ENCODE data around the gene MYO15A.

The MYO15A gene

DNA sequence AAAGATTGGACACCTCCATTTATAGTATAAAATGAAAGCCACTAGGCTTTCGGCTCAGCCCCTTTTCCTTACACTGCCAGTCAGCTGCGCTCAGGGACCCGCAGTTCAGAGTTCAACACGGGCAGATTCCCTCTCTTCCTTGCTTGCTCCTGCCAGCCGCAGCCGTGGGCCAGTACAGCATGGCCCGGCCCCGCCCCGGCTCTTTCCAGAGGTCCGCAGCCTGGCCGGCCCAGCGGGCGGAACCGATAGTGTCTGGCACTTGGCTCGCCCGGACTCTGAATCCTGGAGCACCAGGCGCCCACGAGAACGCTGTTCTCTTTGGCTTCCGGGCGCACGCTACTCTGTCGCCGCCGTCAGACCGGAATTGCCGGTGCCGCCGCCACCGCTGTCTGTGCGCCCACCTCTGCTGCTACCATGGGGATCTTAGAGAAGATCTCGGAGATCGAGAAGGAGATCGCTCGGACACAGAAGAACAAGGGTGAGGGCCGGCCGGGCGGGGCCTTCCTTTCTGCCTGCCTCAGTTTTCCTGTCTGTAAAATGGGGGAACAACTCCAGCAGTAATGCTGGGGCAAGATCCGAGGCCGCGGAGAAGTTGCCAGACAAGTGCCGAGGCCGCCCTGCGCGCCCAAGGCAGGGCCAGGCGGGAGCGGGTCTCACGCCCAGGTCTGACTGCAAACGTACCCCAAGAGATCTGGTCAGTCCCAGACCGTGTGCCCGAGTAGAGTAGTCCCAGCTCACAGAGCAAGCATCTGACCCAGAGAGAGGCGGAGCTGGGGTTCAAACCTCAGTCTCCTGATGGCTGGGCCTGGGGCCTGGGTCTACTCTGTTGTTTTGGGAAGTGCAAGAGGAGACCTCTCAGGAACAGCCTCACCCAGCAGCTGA lies 20.7 kb upstream of the MYO15A start, which contains the start of gene DRG2:
DRG2 (plus strand) TSS at position 339 of the 882 bp plus-strand sequence; CDS start at position 415, 76 bp downstream.
- peaks cover 7% of the 10 kb centered on the region for H3K4me1 ChIP-seq (ENCODE audit: control insufficient read depth, insufficient read depth, low read length)
- H3K4me3 ChIP-seq (ENCODE audit: low read length), result peak within 1 kb of the TSS; percentile 90
- peak within 1 kb of the TSS; percentile 65 for H3K27ac ChIP-seq (ENCODE audit: low read depth, low read length)
- H3K36me3 ChIP-seq (ENCODE audit: control insufficient read depth, insufficient read depth, low read length), result no peaks in the 10 kb centered on the region
- H3K27me3 ChIP-seq (ENCODE audit: control insufficient read depth, insufficient read depth, low read length), result no peaks in the 10 kb centered on the region
- H3K9ac ChIP-seq (ENCODE audit: low read length), result peak within 1 kb of the TSS; percentile 39

DNA sequence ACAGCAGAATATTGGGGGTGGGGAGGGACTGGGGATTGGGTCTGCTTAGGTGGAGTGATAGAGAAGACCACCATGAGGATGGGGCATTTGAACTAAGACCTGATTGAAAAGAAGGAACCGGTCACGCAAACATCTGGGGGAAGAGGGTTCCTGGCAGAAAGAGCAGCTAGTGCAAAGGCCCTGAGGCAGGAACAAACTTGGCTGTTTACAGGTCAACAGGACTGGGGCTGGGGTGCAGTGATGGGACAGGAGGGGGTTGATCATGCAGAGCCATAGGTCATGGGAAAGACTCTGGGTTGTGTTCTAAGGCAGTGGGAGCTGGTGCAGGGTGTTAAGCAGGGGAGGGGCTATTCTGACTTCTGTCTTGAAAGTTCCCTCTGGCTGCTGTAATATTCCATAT lies 18.9 kb upstream of the MYO15A start:
- H3K36me3 ChIP-seq (ENCODE audit: control insufficient read depth, insufficient read depth, low read length), result peaks cover 4% of the 10 kb centered on the region
- no peak overlapping the region for H3K27ac ChIP-seq (ENCODE audit: low read depth, low read length)
- H3K4me1 ChIP-seq (ENCODE audit: control insufficient read depth, insufficient read depth, low read length), result peaks cover 7% of the 10 kb centered on the region
- no peak overlapping the region for H3K4me3 ChIP-seq (ENCODE audit: low read length)
- no peaks in the 10 kb centered on the region for H3K27me3 ChIP-seq (ENCODE audit: control insufficient read depth, insufficient read depth, low read length)
- no peak overlapping the region for H3K9ac ChIP-seq (ENCODE audit: low read length)

DNA sequence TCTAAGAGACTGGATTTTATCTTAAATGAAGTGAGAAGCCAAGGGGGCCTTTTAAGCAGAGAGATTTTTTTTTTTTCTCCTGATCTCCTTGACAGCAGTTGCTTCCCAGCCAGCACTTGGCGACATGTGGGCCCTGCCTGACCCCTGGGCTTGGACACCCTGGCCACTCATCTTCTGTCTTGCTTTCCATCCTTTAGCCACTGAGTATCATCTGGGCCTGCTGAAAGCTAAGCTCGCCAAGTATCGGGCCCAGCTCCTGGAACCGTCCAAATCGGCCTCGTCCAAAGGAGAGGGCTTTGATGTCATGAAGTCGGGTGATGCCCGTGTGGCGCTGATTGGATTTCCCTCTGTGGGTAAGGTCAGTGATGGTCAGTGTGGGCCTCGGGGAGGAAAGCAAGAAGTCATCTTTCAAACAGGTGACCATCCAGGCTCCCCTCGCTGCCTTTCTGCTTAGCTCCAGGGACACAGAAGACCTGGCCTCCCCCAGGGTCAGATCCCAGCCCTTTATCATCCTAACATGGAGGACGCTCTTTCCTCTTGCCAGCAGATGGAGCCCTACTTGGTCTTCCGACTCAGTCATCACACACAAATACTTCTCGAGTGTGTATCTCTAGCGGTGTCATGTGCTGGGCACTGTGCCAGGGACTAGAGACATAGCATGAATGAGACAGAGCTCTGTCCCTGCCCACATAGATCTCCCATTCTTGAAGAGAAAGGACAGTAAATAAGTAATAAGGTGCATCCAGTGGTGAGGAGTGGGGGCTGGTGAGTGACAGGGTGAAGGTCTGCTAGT lies 14.7 kb upstream of the MYO15A start:
- Histone ChIP-seq H3K27me3 (ENCODE audit: control insufficient read depth, insufficient read depth, low read length) (no peaks in the 10 kb centered on the region), H3K36me3 (ENCODE audit: control insufficient read depth, insufficient read depth, low read length) (peaks cover 14% of the 10 kb centered on the region), H3K27ac (ENCODE audit: low read depth, low read length) (no peak overlapping the region), H3K4me3 (ENCODE audit: low read length) (no peak overlapping the region), H3K4me1 (ENCODE audit: control insufficient read depth, insufficient read depth, low read length) (peaks cover under 1% of the 10 kb centered on the region), H3K9ac (ENCODE audit: low read length) (no peak overlapping the region)

DNA sequence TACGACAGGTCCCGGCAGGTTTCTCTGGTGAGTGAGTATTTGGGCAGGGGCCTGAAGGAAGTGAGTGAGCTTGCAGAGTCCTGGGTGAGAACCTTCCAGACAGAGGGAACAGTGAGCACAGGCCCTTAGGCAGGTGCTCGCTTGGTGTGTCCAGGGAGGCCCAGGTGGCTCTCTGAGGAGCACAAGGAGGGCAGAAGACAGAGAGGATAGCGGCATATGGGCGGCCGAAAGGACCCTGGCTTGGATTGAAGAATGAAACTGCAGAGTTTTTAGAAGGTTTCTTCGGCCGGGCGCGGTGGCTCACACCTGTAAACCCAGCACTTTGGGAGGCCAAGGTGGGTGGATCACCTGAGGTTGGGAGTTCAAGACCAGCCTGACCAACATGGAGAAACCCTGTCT lies 14.1 kb upstream of the MYO15A start:
- H3K4me3 ChIP-seq (ENCODE audit: low read length), result no peak overlapping the region
- H3K4me1 ChIP-seq (ENCODE audit: control insufficient read depth, insufficient read depth, low read length), result no peaks in the 10 kb centered on the region
- no peak overlapping the region for H3K9ac ChIP-seq (ENCODE audit: low read length)
- peaks cover 14% of the 10 kb centered on the region for H3K36me3 ChIP-seq (ENCODE audit: control insufficient read depth, insufficient read depth, low read length)
- no peaks in the 10 kb centered on the region for H3K27me3 ChIP-seq (ENCODE audit: control insufficient read depth, insufficient read depth, low read length)
- H3K27ac ChIP-seq (ENCODE audit: low read depth, low read length), result no peak overlapping the region

DNA sequence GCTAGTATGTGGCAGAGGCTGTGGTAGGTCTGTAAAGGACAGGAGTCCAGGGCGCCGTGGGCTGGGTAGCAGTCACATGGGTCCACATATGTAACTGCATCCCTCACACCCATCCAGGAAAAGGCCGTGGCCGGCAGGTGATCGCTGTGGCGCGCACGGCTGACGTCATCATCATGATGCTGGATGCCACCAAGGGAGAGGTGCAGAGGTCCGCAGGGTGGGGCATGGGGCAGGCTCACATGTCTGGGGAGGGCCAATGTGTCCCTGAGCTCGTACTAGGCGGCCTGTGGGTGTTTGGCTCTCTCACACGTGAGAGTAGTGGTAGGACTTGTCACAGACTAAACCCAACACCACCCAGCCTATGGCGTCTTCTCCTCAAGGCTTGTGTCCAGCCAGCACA lies 9.0 kb upstream of the MYO15A start:
- Histone ChIP-seq H3K4me1 (ENCODE audit: control insufficient read depth, insufficient read depth, low read length) (no peaks in the 10 kb centered on the region), H3K4me3 (ENCODE audit: low read length) (no peak overlapping the region), H3K9ac (ENCODE audit: low read length) (no peak overlapping the region), H3K27ac (ENCODE audit: low read depth, low read length) (no peak overlapping the region), H3K27me3 (ENCODE audit: control insufficient read depth, insufficient read depth, low read length) (no peaks in the 10 kb centered on the region), H3K36me3 (ENCODE audit: control insufficient read depth, insufficient read depth, low read length) (peaks cover 17% of the 10 kb centered on the region)

DNA sequence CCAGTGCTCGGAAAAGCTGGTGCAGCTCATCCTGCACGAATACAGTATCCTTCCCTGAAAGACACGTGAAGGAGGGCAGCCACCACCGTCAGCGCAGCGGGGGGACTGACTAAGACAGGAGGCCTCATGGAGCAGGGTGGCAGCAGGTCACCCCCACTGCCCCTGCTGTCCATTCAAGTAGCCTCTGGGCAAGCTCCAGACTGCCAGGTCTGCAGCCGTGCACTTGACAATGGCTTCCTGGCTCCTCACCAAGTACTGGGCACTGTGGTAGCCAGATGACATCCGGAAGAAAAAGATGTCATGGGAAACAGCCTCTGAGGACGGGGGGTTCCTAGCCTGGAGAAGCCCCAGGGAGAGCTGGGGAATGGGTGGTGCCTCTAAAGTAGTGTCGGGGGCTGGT lies 7.9 kb upstream of the MYO15A start:
- Histone ChIP-seq H3K4me1 (ENCODE audit: control insufficient read depth, insufficient read depth, low read length) (no peaks in the 10 kb centered on the region), H3K27me3 (ENCODE audit: control insufficient read depth, insufficient read depth, low read length) (no peaks in the 10 kb centered on the region), H3K4me3 (ENCODE audit: low read length) (no peak overlapping the region), H3K9ac (ENCODE audit: low read length) (no peak overlapping the region), H3K36me3 (ENCODE audit: control insufficient read depth, insufficient read depth, low read length) (peaks cover 23% of the 10 kb centered on the region), H3K27ac (ENCODE audit: low read depth, low read length) (no peak overlapping the region)

DNA sequence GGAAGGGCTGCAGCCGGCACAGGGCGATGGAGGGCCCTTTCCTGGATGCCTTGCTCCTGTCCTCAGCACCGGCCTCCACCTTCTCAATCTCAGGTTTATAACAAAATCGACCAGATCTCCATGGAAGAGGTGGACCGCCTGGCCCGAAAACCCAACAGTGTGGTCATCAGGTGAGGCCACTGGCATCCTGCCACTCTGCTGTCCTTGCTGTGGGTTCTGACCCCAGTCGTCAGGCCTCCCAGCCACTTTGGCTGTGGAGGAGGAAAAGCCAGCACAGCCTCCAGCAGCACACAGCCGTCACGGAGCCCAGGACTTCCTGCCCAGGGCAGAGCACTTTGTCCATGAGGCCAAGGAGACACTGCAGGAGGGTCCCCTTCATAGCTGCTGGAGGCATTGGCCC lies 6.7 kb upstream of the MYO15A start:
- Histone ChIP-seq H3K4me3 (ENCODE audit: low read length) (no peak overlapping the region), H3K36me3 (ENCODE audit: control insufficient read depth, insufficient read depth, low read length) (peaks cover 26% of the 10 kb centered on the region), H3K27ac (ENCODE audit: low read depth, low read length) (no peak overlapping the region), H3K9ac (ENCODE audit: low read length) (no peak overlapping the region), H3K27me3 (ENCODE audit: control insufficient read depth, insufficient read depth, low read length) (no peaks in the 10 kb centered on the region), H3K4me1 (ENCODE audit: control insufficient read depth, insufficient read depth, low read length) (no peaks in the 10 kb centered on the region)

DNA sequence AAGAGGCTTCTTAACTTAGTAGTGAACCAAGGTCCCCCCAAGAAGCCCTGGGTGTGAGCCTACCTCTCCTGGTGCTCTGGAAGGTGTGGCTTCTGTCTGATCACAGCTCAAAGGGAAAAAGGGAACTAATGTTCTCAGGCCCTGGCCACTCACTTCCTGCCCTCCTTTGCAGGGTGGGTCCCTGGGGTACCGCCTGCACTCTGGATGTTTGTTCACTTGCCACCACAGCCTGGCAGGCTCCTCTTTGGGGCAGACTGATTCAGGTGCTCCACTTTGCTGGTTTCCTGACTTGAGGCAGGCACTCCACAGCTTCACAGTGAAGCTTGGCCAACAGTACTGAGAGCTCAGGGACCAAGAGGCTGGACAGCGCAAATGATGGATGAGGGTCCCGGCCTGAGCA lies 5.9 kb upstream of the MYO15A start:
- Histone ChIP-seq H3K27ac (ENCODE audit: low read depth, low read length) (no peak overlapping the region), H3K9ac (ENCODE audit: low read length) (no peak overlapping the region), H3K4me1 (ENCODE audit: control insufficient read depth, insufficient read depth, low read length) (no peaks in the 10 kb centered on the region), H3K27me3 (ENCODE audit: control insufficient read depth, insufficient read depth, low read length) (no peaks in the 10 kb centered on the region), H3K36me3 (ENCODE audit: control insufficient read depth, insufficient read depth, low read length) (peaks cover 28% of the 10 kb centered on the region), H3K4me3 (ENCODE audit: low read length) (no peak overlapping the region)

DNA sequence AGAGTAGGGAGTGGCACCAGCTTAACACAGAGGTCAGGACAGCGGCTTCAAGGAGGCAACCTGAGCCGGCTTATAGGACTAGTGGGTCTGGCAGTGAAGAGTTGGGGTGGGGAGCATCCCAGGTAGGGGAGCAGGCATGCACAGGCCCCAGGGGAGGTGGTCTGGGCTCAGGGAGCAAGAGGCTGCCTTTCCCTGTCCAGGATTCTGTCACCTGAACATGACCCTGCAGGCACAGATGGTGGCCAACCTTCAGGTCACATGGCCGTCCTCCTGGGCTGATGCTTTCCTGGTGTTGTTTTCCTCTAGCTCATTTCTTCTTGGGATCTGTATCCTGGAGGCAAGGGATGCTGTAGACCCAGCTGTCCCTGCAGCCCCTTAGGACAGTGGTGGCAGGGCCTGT lies 3.5 kb upstream of the MYO15A start:
- Histone ChIP-seq H3K4me3 (ENCODE audit: low read length) (no peak overlapping the region), H3K36me3 (ENCODE audit: control insufficient read depth, insufficient read depth, low read length) (peaks cover 18% of the 10 kb centered on the region), H3K27me3 (ENCODE audit: control insufficient read depth, insufficient read depth, low read length) (no peaks in the 10 kb centered on the region)

DNA sequence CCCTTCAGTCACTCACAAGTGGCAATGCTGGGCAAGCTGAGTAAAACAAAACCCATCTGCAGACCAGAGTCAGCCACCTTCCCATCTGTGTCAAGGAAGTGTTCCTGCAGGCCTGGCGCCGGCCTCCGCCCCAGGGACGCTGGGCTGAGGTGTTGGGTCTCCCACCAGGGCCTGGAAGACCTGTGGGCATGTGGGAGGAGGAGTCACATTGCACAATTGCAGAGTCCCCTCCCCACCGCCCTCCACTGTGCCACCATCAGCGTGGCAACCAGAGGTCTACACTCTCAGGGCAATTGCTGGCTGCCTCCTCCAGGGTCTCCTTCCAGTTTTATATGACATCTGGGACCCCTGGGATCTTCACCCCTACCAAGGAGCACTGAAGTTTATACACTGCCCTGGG lies 3.0 kb upstream of the MYO15A start:
- Histone ChIP-seq H3K27me3 (ENCODE audit: control insufficient read depth, insufficient read depth, low read length) (no peaks in the 10 kb centered on the region), H3K27ac (ENCODE audit: low read depth, low read length) (no peak overlapping the region), H3K9ac (ENCODE audit: low read length) (no peak overlapping the region), H3K4me3 (ENCODE audit: low read length) (no peak overlapping the region), H3K4me1 (ENCODE audit: control insufficient read depth, insufficient read depth, low read length) (no peaks in the 10 kb centered on the region), H3K36me3 (ENCODE audit: control insufficient read depth, insufficient read depth, low read length) (peaks cover 17% of the 10 kb centered on the region)

More for the DNA sequence above, 3.5 kb upstream of the MYO15A start:
- no peak overlapping the region for H3K9ac ChIP-seq (ENCODE audit: low read length)
- no peaks in the 10 kb centered on the region for H3K4me1 ChIP-seq (ENCODE audit: control insufficient read depth, insufficient read depth, low read length)
- H3K27ac ChIP-seq (ENCODE audit: low read depth, low read length), result no peak overlapping the region

DNA sequence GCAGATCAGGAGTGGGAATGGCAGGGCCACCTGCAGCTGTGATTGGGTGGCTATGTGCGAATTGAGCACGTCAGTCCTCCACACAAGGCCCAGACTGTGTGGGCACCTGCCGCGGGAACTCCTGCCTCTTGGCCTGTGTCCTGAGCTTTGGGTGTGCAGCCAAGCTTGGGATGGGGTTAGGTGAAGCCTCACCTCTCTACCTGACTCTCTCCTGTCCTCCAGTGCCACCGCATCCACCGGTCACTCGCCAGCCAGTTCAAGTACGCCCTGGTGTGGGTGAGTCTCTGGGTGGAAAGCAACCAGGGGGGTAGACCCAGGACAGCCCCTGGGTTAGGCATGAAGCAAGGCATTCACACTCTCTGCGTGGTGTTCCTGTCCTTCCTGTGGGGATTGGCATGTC lies 2.3 kb upstream of the MYO15A start:
- Histone ChIP-seq H3K9ac (ENCODE audit: low read length) (no peak overlapping the region), H3K27me3 (ENCODE audit: control insufficient read depth, insufficient read depth, low read length) (no peaks in the 10 kb centered on the region), H3K4me3 (ENCODE audit: low read length) (no peak overlapping the region), H3K4me1 (ENCODE audit: control insufficient read depth, insufficient read depth, low read length) (no peaks in the 10 kb centered on the region), H3K27ac (ENCODE audit: low read depth, low read length) (no peak overlapping the region), H3K36me3 (ENCODE audit: control insufficient read depth, insufficient read depth, low read length) (peaks cover 17% of the 10 kb centered on the region)

DNA sequence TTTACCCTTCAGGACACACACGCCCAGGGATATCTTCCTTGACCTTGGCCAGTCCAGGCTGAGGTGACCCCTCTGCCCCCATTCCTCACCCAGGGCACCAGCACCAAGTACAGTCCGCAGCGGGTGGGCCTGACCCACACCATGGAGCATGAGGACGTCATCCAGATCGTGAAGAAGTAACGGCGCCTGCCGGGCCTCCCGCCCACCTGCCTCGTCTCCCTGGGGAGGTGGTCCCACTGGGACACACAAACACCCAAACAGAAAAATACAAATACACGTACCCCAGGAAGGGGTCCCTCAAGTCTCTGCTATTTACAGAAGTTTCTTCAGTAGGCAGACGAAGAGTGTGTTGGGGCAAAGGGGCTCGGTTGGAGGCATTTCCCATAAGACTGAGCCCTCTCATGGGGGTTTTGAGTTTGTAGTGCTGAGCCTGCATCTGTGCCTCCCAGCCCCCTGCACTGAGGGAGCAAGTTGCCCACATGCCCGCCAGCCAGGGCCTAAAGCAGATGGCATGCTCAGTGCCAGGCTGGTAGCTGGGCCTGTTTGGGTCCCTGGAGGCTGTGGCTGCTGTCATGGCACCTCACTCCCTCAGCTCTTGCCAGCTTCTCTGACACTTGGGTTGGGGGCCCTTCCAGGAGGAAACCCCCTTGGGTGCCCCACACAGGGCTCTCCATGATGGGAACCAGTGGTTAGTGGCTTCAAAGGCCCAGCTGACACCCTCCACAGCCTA lies 1.3 kb upstream of the MYO15A start:
- H3K36me3 ChIP-seq (ENCODE audit: control insufficient read depth, insufficient read depth, low read length), result peaks cover 12% of the 10 kb centered on the region

More for the DNA sequence above, 1.3 kb upstream of the MYO15A start:
- no peaks in the 10 kb centered on the region for H3K27me3 ChIP-seq (ENCODE audit: control insufficient read depth, insufficient read depth, low read length)
- H3K4me1 ChIP-seq (ENCODE audit: control insufficient read depth, insufficient read depth, low read length), result no peaks in the 10 kb centered on the region
- H3K9ac ChIP-seq (ENCODE audit: low read length), result no peak overlapping the region
- H3K4me3 ChIP-seq (ENCODE audit: low read length), result no peak overlapping the region
- no peak overlapping the region for H3K27ac ChIP-seq (ENCODE audit: low read depth, low read length)

All from rectal smooth muscle tissue (tissue), 1 donor.